ENCODE data around the gene BEND2. TPM values are rescaled to one million over a fixed set of nuclear protein-coding genes. Genes with fewer than 3 reads are reported as not detected.

Gene BEND2
- total RNA-seq (2014; rRNA removed; shearing (Covaris generic)) = not detected in 2 replicates

GRCh38 chrX:18220786-18221185, at the start of gene BEND2:
BEND2 (minus strand) TSS chrX:18220886; CDS start chrX:18220750, 136 bp downstream.

Other genes with a start within 250 kb of the BEND2 start
- 5.2 and 5.7 TPM in 2 replicates for gene SCML2, start 133.8 kb upstream of the BEND2 start, total RNA-seq (2014; rRNA removed; shearing (Covaris generic))
- gene CDKL5, start 204.7 kb upstream of the BEND2 start, total RNA-seq (2014; rRNA removed; shearing (Covaris generic)) = 0.79 and 1.1 TPM in 2 replicates

All from A375 (cell line).